ENCODE results near the gene ARL15. TPM values are rescaled to one million over a fixed set of nuclear protein-coding genes. Genes with fewer than 3 reads are reported as not detected.

Gene ARL15
- total and polyA plus RNA-seq, 5 donors from 2014 or later, result 16.5 to 27.7 (median 19.1) TPM

GRCh38 chr5:53970475-53970874 is 339.9 kb downstream of the ARL15 start:
- no peak for ATAC-seq (ENCODE audit: low read depth in 2 of 2)
- H3K27ac Mint-ChIP-seq, result no peak overlapping the region
- Histone ChIP-seq H3K4me3 (ENCODE audit: low read depth, low read length) (no peak overlapping the region), H3K36me3 (ENCODE audit: control insufficient read depth, insufficient read depth, low read length) (peaks cover 3% of the 10 kb centered on the region), H3K9me3 (ENCODE audit: control insufficient read depth in 2 of 2, low read length in 2 of 2) (no peaks in the 10 kb centered on the region), H3K27me3 (ENCODE audit: control insufficient read depth, insufficient read depth, low read length) (no peaks in the 10 kb centered on the region), H3K4me1 (ENCODE audit: control insufficient read depth, insufficient read depth, low read length, poor library complexity, severe bottlenecking) (no peaks in the 10 kb centered on the region), H3K27ac (ENCODE audit: insufficient read depth, low read length, poor library complexity, severe bottlenecking) (no peak overlapping the region)
- no peak overlapping the region for H3K4me3 Mint-ChIP-seq
- peaks cover 28% of the 10 kb centered on the region for H3K36me3 Mint-ChIP-seq
- no peaks in the 10 kb centered on the region for H3K9me3 Mint-ChIP-seq
- DNase-seq, result no peak
- no peaks in the 10 kb centered on the region for H3K27me3 Mint-ChIP-seq
- H3K4me1 Mint-ChIP-seq, result peaks cover 0 to 9% (median 1%) of the 10 kb centered on the region in 4 donors

GRCh38 chr5:53969176-53969730 is 341.1 kb downstream of the ARL15 start:
- H3K36me3 Mint-ChIP-seq, result peaks cover 23% of the 10 kb centered on the region
- H3K4me3 Mint-ChIP-seq, result no peak overlapping the region
- Histone ChIP-seq H3K36me3 (ENCODE audit: control insufficient read depth, insufficient read depth, low read length) (peaks cover 3% of the 10 kb centered on the region), H3K9me3 (ENCODE audit: control insufficient read depth in 2 of 2, low read length in 2 of 2) (no peaks in the 10 kb centered on the region), H3K27me3 (ENCODE audit: control insufficient read depth, insufficient read depth, low read length) (no peaks in the 10 kb centered on the region), H3K4me1 (ENCODE audit: control insufficient read depth, insufficient read depth, low read length, poor library complexity, severe bottlenecking) (no peaks in the 10 kb centered on the region), H3K27ac (ENCODE audit: insufficient read depth, low read length, poor library complexity, severe bottlenecking) (no peak overlapping the region), H3K4me3 (ENCODE audit: low read depth, low read length) (no peak overlapping the region)
- ATAC-seq (ENCODE audit: low read depth in 2 of 2), result no peak
- no peak for DNase-seq
- no peaks in the 10 kb centered on the region for H3K9me3 Mint-ChIP-seq
- peaks cover 0 to 9% (median 0%) of the 10 kb centered on the region in 4 donors for H3K4me1 Mint-ChIP-seq
- peak overlapping the region in 1 of 3 donors; percentile 33 for H3K27ac Mint-ChIP-seq
- no peaks in the 10 kb centered on the region for H3K27me3 Mint-ChIP-seq

GRCh38 chr5:53965459-53965858 is 344.9 kb downstream of the ARL15 start:
- no peak for ATAC-seq (ENCODE audit: low read depth in 2 of 2)
- no peak for DNase-seq
- H3K27ac ChIP-seq (ENCODE audit: insufficient read depth, low read length, poor library complexity, severe bottlenecking), result no peak overlapping the region
- Mint-ChIP-seq H3K27ac (no peak overlapping the region), H3K9me3 (peaks cover 0 to 2% (median 0%) of the 10 kb centered on the region in 7 donors), H3K4me3 (no peak overlapping the region), H3K4me1 (peaks cover 0 to 9% (median 0%) of the 10 kb centered on the region in 4 donors), H3K36me3 (peaks cover 37% of the 10 kb centered on the region), H3K27me3 (no peaks in the 10 kb centered on the region)
- no peaks in the 10 kb centered on the region for H3K27me3 ChIP-seq (ENCODE audit: control insufficient read depth, insufficient read depth, low read length)
- H3K4me3 ChIP-seq (ENCODE audit: low read depth, low read length), result no peak overlapping the region
- H3K9me3 ChIP-seq (ENCODE audit: control insufficient read depth in 2 of 2, low read length in 2 of 2), result no peaks in the 10 kb centered on the region
- H3K36me3 ChIP-seq (ENCODE audit: control insufficient read depth, insufficient read depth, low read length), result peaks cover 3% of the 10 kb centered on the region
- H3K4me1 ChIP-seq (ENCODE audit: control insufficient read depth, insufficient read depth, low read length, poor library complexity, severe bottlenecking), result no peaks in the 10 kb centered on the region

GRCh38 chr5:53963958-53964357 is 346.4 kb downstream of the ARL15 start:
- H3K4me3 ChIP-seq (ENCODE audit: low read depth, low read length), result no peak overlapping the region
- peaks cover 3% of the 10 kb centered on the region for H3K36me3 ChIP-seq (ENCODE audit: control insufficient read depth, insufficient read depth, low read length)
- no peak overlapping the region for H3K4me3 Mint-ChIP-seq
- no peak overlapping the region for H3K27ac ChIP-seq (ENCODE audit: insufficient read depth, low read length, poor library complexity, severe bottlenecking)
- H3K27me3 Mint-ChIP-seq, result no peaks in the 10 kb centered on the region
- H3K27ac Mint-ChIP-seq, result no peak overlapping the region
- no peaks in the 10 kb centered on the region for H3K27me3 ChIP-seq (ENCODE audit: control insufficient read depth, insufficient read depth, low read length)
- H3K4me1 Mint-ChIP-seq, result peaks cover 0 to 9% (median 0%) of the 10 kb centered on the region in 4 donors
- no peaks in the 10 kb centered on the region for H3K9me3 ChIP-seq (ENCODE audit: control insufficient read depth in 2 of 2, low read length in 2 of 2)
- peaks cover 40% of the 10 kb centered on the region for H3K36me3 Mint-ChIP-seq
- H3K9me3 Mint-ChIP-seq, result peaks cover 3 to 7% (median 5%) of the 10 kb centered on the region in 7 donors
- DNase-seq, result no peak
- ATAC-seq (ENCODE audit: low read depth in 2 of 2), result no peak
- H3K4me1 ChIP-seq (ENCODE audit: control insufficient read depth, insufficient read depth, low read length, poor library complexity, severe bottlenecking), result no peaks in the 10 kb centered on the region

- Mint-ChIP-seq H3K4me1 (peaks cover 0 to 3% (median 0%) of the 10 kb centered on the region in 4 donors), H3K4me3 (no peak overlapping the region), H3K9me3 (peaks cover 3 to 13% (median 6%) of the 10 kb centered on the region in 7 donors), H3K36me3 (peaks cover 40% of the 10 kb centered on the region), H3K27ac (no peak overlapping the region), H3K27me3 (no peaks in the 10 kb centered on the region)
- Histone ChIP-seq H3K4me1 (ENCODE audit: control insufficient read depth, insufficient read depth, low read length, poor library complexity, severe bottlenecking) (no peaks in the 10 kb centered on the region), H3K27me3 (ENCODE audit: control insufficient read depth, insufficient read depth, low read length) (no peaks in the 10 kb centered on the region), H3K4me3 (ENCODE audit: low read depth, low read length) (no peak overlapping the region), H3K27ac (ENCODE audit: insufficient read depth, low read length, poor library complexity, severe bottlenecking) (no peak overlapping the region), H3K9me3 (ENCODE audit: control insufficient read depth in 2 of 2, low read length in 2 of 2) (peaks cover 0 to 3% of the 10 kb centered on the region in 2 experiments), H3K36me3 (ENCODE audit: control insufficient read depth, insufficient read depth, low read length) (no peaks in the 10 kb centered on the region)
- ATAC-seq (ENCODE audit: low read depth in 2 of 2) (no peak), DNase-seq (no peak)
Observed at GRCh38 chr5:53962306-53962705, 348.1 kb downstream of the ARL15 start.

- Mint-ChIP-seq H3K27ac (no peak overlapping the region), H3K36me3 (peaks cover 40% of the 10 kb centered on the region), H3K4me1 (peaks cover 0 to 7% (median under 1%) of the 10 kb centered on the region in 4 donors), H3K27me3 (no peaks in the 10 kb centered on the region), H3K9me3 (peaks cover 7 to 21% (median 13%) of the 10 kb centered on the region in 7 donors), H3K4me3 (no peak overlapping the region)
- Histone ChIP-seq H3K36me3 (ENCODE audit: control insufficient read depth, insufficient read depth, low read length) (no peaks in the 10 kb centered on the region), H3K4me3 (ENCODE audit: low read depth, low read length) (no peak overlapping the region), H3K27me3 (ENCODE audit: control insufficient read depth, insufficient read depth, low read length) (no peaks in the 10 kb centered on the region), H3K27ac (ENCODE audit: insufficient read depth, low read length, poor library complexity, severe bottlenecking) (no peak overlapping the region), H3K4me1 (ENCODE audit: control insufficient read depth, insufficient read depth, low read length, poor library complexity, severe bottlenecking) (no peaks in the 10 kb centered on the region), H3K9me3 (ENCODE audit: control insufficient read depth in 2 of 2, low read length in 2 of 2) (peaks cover 6 to 10% of the 10 kb centered on the region in 2 experiments)
- no peak for ATAC-seq (ENCODE audit: low read depth in 2 of 2)
- DNase-seq, result no peak
Observed at GRCh38 chr5:53956632-53957031, 353.7 kb downstream of the ARL15 start.

GRCh38 chr5:53956196-53956595 is 354.2 kb downstream of the ARL15 start:
- no peak overlapping the region for H3K27ac Mint-ChIP-seq
- H3K9me3 ChIP-seq (ENCODE audit: control insufficient read depth in 2 of 2, low read length in 2 of 2), result peaks cover 6 to 10% of the 10 kb centered on the region in 2 experiments
- peaks cover 0 to 7% (median under 1%) of the 10 kb centered on the region in 4 donors for H3K4me1 Mint-ChIP-seq
- no peaks in the 10 kb centered on the region for H3K27me3 Mint-ChIP-seq
- H3K36me3 Mint-ChIP-seq, result peaks cover 40% of the 10 kb centered on the region
- H3K36me3 ChIP-seq (ENCODE audit: control insufficient read depth, insufficient read depth, low read length), result no peaks in the 10 kb centered on the region
- DNase-seq (no peak), ATAC-seq (ENCODE audit: low read depth in 2 of 2) (no peak)
- H3K4me1 ChIP-seq (ENCODE audit: control insufficient read depth, insufficient read depth, low read length, poor library complexity, severe bottlenecking), result no peaks in the 10 kb centered on the region
- H3K27ac ChIP-seq (ENCODE audit: insufficient read depth, low read length, poor library complexity, severe bottlenecking), result no peak overlapping the region
- H3K4me3 Mint-ChIP-seq, result no peak overlapping the region
- H3K27me3 ChIP-seq (ENCODE audit: control insufficient read depth, insufficient read depth, low read length), result no peaks in the 10 kb centered on the region
- peaks cover 7 to 21% (median 13%) of the 10 kb centered on the region in 7 donors for H3K9me3 Mint-ChIP-seq
- no peak overlapping the region for H3K4me3 ChIP-seq (ENCODE audit: low read depth, low read length)

- no peaks in the 10 kb centered on the region for H3K27me3 Mint-ChIP-seq
Observed at GRCh38 chr5:53950621-53951020, 359.8 kb downstream of the ARL15 start.

More at GRCh38 chr5:53950621-53951020, 359.8 kb downstream of the ARL15 start:
- Histone ChIP-seq H3K4me3 (ENCODE audit: low read depth, low read length) (no peak overlapping the region), H3K27me3 (ENCODE audit: control insufficient read depth, insufficient read depth, low read length) (no peaks in the 10 kb centered on the region), H3K4me1 (ENCODE audit: control insufficient read depth, insufficient read depth, low read length, poor library complexity, severe bottlenecking) (no peaks in the 10 kb centered on the region), H3K36me3 (ENCODE audit: control insufficient read depth, insufficient read depth, low read length) (no peaks in the 10 kb centered on the region), H3K9me3 (ENCODE audit: control insufficient read depth in 2 of 2, low read length in 2 of 2) (no peaks in the 10 kb centered on the region), H3K27ac (ENCODE audit: insufficient read depth, low read length, poor library complexity, severe bottlenecking) (no peak overlapping the region)
- no peak for ATAC-seq (ENCODE audit: low read depth in 2 of 2)
- Mint-ChIP-seq H3K4me1 (peaks cover 0 to 9% (median 2%) of the 10 kb centered on the region in 4 donors), H3K27ac (peak overlapping the region in 1 of 3 donors; percentile 12), H3K9me3 (peaks cover 0 to 2% (median 0%) of the 10 kb centered on the region in 7 donors), H3K4me3 (no peak overlapping the region), H3K36me3 (peaks cover 30% of the 10 kb centered on the region)
- no peak for DNase-seq
